Endothelial cell of umbilical vein (primary cell): ENCODE measurements around the gene LCP1.

Source experiments
- EZH2 ChIP-seq: IDR thresholded peaks from 2 replicates; pipeline ENCODE4 v1.6.1; 2012; ENCODE audit warnings: borderline replicate concordance, low read depth, mild to moderate bottlenecking, moderate library complexity, low read length, inconsistent platforms; ENCODE audit not compliant: severe bottlenecking
- FOS ChIP-seq: IDR thresholded peaks from 2 replicates; pipeline ENCODE4 v1.6.1; 2011; ENCODE audit warnings: mild to moderate bottlenecking, low read length, moderate library complexity, borderline replicate concordance; ENCODE audit not compliant: insufficient read depth
- GATA2 ChIP-seq: IDR thresholded peaks from 2 replicates; pipeline ENCODE4 v1.7.0; 2011; ENCODE audit warnings: low read depth, mild to moderate bottlenecking, moderate library complexity, mixed read lengths, low read length; ENCODE audit not compliant: insufficient read length, insufficient read depth
- JUN ChIP-seq: IDR thresholded peaks from 2 replicates; pipeline ENCODE4 v1.6.1; 2011; ENCODE audit warnings: borderline replicate concordance, low read depth; ENCODE audit not compliant: insufficient read length, insufficient read depth
- MYC ChIP-seq: IDR thresholded peaks from one replicate; pipeline ENCODE4 v1.6.1; 2011; ENCODE audit warnings: mild to moderate bottlenecking, low read depth, low read length
- POLR2A ChIP-seq: IDR thresholded peaks from 2 replicates; pipeline ENCODE4 v1.6.1; 2012; ENCODE audit warnings: low read depth, mild to moderate bottlenecking, control low read depth, low read length
- POLR2AphosphoS5 ChIP-seq: IDR thresholded peaks from 2 replicates; pipeline ENCODE4 v1.6.1; 2012; ENCODE audit warnings: low read depth, mild to moderate bottlenecking, control low read depth, low read length, moderate library complexity; ENCODE audit not compliant: insufficient read depth
- TF ChIP-seq, protein P1 (sequence below), 2 donors: IDR thresholded peaks; 1 replicate in 1 of 2; 2 replicates in 1 of 2; pipeline ENCODE4 v1.5.1; 2011; ENCODE audit warnings: low read length in 2 of 2, mild to moderate bottlenecking in 2 of 2, moderate library complexity in 2 of 2, control low read depth in 1 of 2, inconsistent platforms in 1 of 2, low read depth in 1 of 2; ENCODE audit not compliant: insufficient read depth in 1 of 2; ENCODE audit errors: extremely low read depth in 1 of 2
- TF ChIP-seq, protein P2 (sequence below): IDR thresholded peaks from 2 replicates; pipeline ENCODE4 v1.6.1; 2011; ENCODE audit not compliant: insufficient read depth, insufficient read length

DNA sequence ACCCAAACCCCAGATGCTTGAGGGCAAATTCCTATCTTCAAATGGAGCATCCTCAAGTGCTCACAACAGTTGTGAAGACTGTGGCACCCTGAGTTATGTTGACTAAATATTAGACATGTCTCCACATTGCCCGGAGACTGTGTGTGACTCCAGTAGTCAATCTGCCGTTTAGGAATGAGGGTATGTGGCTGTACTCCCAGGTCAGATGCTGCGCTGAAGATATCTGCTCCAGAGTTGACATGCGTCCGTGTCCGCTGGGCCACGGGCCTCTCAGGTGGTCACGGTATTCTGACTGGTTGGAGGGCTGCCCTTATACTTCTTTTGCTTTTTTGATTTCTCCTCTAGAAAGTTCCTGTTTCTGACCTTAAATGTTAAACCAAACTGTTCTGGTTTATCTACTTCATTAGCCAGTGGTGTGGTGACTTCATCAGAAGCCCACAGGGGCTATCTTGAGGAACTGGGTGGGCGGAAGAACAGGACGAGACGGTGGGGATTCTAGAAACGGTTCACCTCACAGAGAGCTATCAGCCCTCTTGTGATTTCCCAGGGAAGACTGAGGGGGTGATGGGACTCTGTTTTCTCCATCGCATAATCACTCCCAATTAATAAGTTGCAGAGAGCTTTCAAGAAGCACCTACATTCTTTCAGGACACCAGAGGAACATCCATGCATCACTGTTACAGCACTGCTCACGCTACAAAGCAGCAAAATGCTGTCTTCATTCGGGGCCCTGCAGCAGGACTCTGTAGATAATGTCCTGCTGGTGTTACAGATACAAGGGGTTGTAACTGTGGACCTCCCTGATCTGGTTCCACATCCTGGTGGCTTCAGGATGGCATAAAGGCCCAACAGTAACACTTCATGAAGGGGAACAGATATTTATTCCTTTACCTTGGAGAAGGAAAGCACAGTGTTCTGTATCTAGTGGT lies 1.3 kb upstream of the LCP1 start:
- TF ChIP-seq, protein P1, sequence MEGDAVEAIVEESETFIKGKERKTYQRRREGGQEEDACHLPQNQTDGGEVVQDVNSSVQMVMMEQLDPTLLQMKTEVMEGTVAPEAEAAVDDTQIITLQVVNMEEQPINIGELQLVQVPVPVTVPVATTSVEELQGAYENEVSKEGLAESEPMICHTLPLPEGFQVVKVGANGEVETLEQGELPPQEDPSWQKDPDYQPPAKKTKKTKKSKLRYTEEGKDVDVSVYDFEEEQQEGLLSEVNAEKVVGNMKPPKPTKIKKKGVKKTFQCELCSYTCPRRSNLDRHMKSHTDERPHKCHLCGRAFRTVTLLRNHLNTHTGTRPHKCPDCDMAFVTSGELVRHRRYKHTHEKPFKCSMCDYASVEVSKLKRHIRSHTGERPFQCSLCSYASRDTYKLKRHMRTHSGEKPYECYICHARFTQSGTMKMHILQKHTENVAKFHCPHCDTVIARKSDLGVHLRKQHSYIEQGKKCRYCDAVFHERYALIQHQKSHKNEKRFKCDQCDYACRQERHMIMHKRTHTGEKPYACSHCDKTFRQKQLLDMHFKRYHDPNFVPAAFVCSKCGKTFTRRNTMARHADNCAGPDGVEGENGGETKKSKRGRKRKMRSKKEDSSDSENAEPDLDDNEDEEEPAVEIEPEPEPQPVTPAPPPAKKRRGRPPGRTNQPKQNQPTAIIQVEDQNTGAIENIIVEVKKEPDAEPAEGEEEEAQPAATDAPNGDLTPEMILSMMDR (IDR thresholded peaks at IDR 0.05; ENCODE audit: extremely low read depth in 1 of 2, insufficient read depth in 1 of 2, low read depth in 1 of 2, low read length in 2 of 2), result no peak
- TF ChIP-seq POLR2AphosphoS5, result no peak
- no peak for TF ChIP-seq POLR2A
- no peak for TF ChIP-seq JUN
- TF ChIP-seq MYC, result no peak
- no peak for TF ChIP-seq EZH2
- TF ChIP-seq, protein P2, sequence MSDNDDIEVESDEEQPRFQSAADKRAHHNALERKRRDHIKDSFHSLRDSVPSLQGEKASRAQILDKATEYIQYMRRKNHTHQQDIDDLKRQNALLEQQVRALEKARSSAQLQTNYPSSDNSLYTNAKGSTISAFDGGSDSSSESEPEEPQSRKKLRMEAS, result no peak
- TF ChIP-seq FOS, result no peak
- no peak for TF ChIP-seq GATA2
